GM21423 (cell line): ENCODE measurements around the gene MYO15B.

Source experiments
- ATAC-seq: cut with Tn5 transposase; IDR thresholded peaks from one replicate; pipeline ENCODE4 v1.9.1; 2021; ENCODE audit warnings: mild to moderate bottlenecking, moderate library complexity; ENCODE audit not compliant: unreplicated experiment

MYO15B gene

DNA sequence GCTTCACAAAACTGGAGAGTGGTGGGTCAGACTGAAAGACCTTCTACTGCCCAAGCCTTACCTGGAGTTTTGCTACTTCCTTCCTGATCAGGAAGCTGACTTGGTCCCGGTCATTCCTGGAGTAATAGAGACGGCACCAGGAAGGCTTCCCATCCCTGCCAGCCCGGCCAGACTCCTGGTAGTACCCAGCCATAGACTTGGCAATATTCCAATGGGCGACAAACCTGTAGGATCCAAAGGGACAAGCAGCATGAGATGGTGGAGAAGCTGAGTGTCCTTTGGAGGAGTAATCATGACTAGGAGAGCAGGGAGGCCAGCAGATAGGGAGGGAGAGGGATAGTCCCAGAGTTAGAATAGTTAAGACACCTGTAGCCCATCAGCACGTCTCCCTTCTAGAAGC is 70.6 kb downstream of the MYO15B start:
- no peak for ATAC-seq

- ATAC-seq = no peak
Observed at GRCh38 chr17:75661531-75661930, 73.9 kb downstream of the MYO15B start.

GRCh38 chr17:75662511-75662910 is 74.9 kb downstream of the MYO15B start:
- no peak for ATAC-seq

GRCh38 chr17:75664099-75664549 is 76.5 kb downstream of the MYO15B start:
- peak; percentile 61 for ATAC-seq

DNA sequence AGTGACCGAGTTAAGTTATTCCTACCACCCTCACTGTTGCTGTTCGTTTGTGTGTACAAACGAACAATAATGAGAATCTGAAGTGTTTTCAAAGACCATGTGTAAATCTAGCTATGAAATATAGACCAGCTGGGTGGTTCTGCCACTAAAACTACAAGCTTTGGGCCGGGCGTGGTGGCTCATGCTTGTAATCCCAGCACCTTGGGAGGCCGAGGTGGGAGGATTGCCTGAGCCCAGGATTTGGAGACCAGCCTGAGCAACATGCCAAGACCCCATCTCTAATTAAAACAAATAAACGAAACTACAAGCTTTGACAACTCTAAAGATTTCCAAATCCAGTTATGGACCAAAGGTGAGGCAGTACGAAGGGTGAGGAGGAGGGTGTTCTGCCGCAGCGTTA is 78.4 kb downstream of the MYO15B start:
- no peak for ATAC-seq

DNA sequence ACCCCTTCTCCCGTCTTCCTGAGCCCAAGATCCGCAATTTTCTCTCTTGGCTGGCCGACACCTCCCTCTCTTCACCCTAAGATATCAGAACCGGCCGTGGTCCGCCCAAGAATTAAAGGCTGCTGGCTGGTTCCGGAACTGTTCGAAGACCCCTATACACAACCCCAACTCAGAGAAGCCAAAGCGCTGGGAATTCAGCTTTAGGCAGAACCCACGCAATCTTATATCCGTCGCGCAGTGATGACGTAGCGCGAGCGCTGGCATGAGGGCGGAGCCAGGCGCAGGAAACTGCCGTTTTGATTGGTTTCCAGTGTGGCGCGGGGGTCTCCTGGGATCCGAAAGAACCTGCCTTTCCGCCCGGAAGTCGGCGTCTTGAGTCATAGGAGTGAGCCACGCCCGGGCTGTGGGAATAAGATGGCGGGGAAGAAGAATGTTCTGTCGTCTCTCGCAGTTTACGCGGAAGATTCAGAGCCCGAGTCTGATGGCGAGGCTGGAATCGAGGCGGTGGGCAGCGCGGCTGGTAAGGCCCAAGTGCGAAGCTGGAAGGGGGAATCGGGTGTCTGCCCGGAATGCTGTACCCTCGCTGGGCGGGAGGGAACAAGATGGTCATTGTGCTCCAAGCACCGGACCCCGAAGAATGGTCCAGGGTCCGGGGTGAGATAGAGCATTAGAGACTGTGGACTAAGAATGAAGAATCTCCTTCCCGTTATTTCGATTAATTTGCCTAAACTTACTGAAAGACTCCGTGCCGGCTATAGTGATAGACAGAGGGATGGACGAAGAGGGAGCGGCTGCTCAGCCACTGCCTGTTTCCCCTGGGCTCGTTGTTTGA is 79.6 kb downstream of the MYO15B start, which contains the start of the genes RECQL5 and SAP30BP:
Gene RECQL5 (minus strand): TSS at position 196 of the 832 bp plus-strand sequence. CDS start 597 bp downstream, outside the sequence.
Gene SAP30BP (plus strand): TSS at position 380 of the 832 bp plus-strand sequence. CDS start 35 bp downstream, at position 415.
- ATAC-seq = peak; percentile 78

- no peak for ATAC-seq
Observed at GRCh38 chr17:75667825-75668224, 80.2 kb downstream of the MYO15B start.

DNA sequence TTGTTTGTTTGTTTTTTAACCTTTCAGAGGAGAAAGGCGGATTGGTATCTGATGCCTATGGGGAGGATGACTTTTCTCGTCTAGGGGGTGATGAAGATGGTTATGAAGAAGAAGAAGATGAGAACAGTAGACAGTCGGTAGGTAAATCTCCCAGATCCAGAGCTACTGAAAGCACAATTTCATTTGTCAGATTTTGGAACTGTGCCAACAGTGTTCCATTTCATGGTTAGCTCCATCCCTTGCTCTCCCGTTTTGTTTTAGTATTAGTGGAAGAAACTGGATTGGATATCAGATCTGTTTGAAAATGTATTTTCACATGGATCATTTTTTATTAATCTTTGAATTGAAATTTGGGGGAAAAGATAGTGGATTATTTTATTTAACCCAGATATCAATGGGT is 80.9 kb downstream of the MYO15B start:
- ATAC-seq = no peak

DNA sequence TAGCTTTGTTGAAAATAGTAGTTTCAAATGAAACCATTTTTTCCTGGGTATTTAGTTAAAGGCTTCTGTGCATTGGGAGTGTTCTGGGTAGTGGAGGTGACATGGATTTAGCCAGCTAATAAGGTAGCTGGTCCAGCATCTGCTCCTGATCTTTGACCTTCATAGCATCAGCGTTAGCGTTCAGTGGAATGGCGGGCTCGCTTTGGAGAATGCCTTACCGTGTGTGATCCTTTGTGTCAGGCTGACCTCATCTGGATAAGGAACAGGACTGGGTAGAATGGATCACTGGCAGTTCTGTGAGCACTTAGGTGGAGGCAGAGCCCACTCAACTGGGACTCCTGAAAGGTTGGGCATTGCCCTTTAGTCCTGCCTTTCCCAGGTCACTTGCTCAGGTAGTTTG is 83.3 kb downstream of the MYO15B start:
- no peak for ATAC-seq

GRCh38 chr17:75672011-75672410 is 84.4 kb downstream of the MYO15B start:
- ATAC-seq = no peak

DNA sequence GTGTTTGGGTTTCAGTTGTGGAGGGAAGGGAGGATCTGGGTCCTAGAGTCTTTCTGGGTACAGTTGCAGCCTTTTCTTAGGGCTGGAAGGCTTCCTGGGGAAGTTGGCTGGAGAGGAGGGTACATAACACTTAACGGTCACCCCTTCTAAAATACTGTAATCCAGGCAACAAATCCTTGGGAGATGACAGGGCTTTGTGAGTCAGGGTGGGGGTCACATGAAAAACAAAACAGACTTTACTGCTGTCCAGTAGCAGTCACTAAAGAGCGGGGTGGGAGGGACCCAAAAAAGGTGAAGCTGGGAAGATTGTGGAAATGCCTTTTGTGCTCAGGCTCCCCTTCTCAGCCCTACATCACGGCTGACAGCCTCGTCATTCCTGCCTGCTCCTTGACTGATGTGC is 85.9 kb downstream of the MYO15B start:
- ATAC-seq = no peak
